Ishikawa (cell line): ENCODE measurements around the gene SYNE1.

Experiments used
- CEBPB ChIP-seq: IDR thresholded peaks from 2 replicates; pipeline ENCODE4 v1.6.1; 2012
- CREB1 ChIP-seq: IDR thresholded peaks from 2 replicates; pipeline ENCODE4 v1.6.1; 2012; ENCODE audit warnings: low read depth
- EP300 ChIP-seq: IDR thresholded peaks from 2 replicates; pipeline ENCODE4 v1.6.1; 2012; ENCODE audit warnings: borderline replicate concordance
- MAX ChIP-seq: IDR thresholded peaks from 2 replicates; pipeline ENCODE4 v1.6.1; 2012
- RAD21 ChIP-seq: IDR thresholded peaks from 2 replicates; pipeline ENCODE4 v1.6.1; 2012; ENCODE audit warnings: low read depth
- REST ChIP-seq: IDR thresholded peaks from 2 replicates; pipeline ENCODE4 v1.6.1; 2012; ENCODE audit warnings: low read depth, mild to moderate bottlenecking
- YY1 ChIP-seq: IDR thresholded peaks from 2 replicates; pipeline ENCODE4 v1.6.1; 2012; ENCODE audit warnings: low read depth
- ZBTB7A ChIP-seq: IDR thresholded peaks from 2 replicates; pipeline ENCODE4 v1.6.1; 2012; ENCODE audit warnings: low read depth

GRCh38 chr6:152316024-152316423 lies 321.1 kb downstream of the SYNE1 start:
- TF ChIP-seq YY1 (no peak), EP300 (no peak), CREB1 (no peak), MAX (no peak), ZBTB7A (no peak), RAD21 (no peak), REST (no peak), CEBPB (no peak)
